GM12892 (cell line): ENCODE measurements around the gene SIRT2.

Source experiments
- POLR2A ChIP-seq: IDR thresholded peaks from 2 replicates; pipeline ENCODE4 v1.6.1; 2011; ENCODE audit warnings: low read depth, low read length, control low read depth
- POLR2AphosphoS5 ChIP-seq: IDR thresholded peaks from 2 replicates; pipeline ENCODE4 v1.6.1; 2011; ENCODE audit warnings: low read depth, low read length, control low read depth
- TAF1 ChIP-seq: IDR thresholded peaks from 2 replicates; pipeline ENCODE4 v1.6.1; 2011; ENCODE audit warnings: low read depth, mild to moderate bottlenecking, control low read depth, low read length, borderline replicate concordance

GRCh38 chr19:38830039-38830733, 69.2 kb downstream of the SIRT2 start:
- TF ChIP-seq POLR2AphosphoS5 (no peak), TAF1 (no peak), POLR2A (no peak)
